Stimulated activated CD8-positive, alpha-beta memory T cell treated with anti-CD3 and anti-CD28 coated beads, Interleukin-15, amount 100 ng/mL, for 1 hour (primary cell): ENCODE data around the gene SUV39H2.
"Not testable (repeated sequence)": the region's sequence is repeated elsewhere in the genome, so short reads cannot be mapped to it uniquely, and the experiment has no call there.

Experiments
- DNase-seq: peaks from one replicate; pipeline ENCODE4 v3.0.0-alpha.2; 2020; ENCODE audit warnings: low read depth

Gene SUV39H2

GRCh38 chr10:14936584-14936983 is 57.9 kb downstream of the SUV39H2 start:
- no peak for DNase-seq

GRCh38 chr10:14938971-14939370 is 60.3 kb downstream of the SUV39H2 start:
- DNase-seq = not testable (repeated sequence)

- DNase-seq = not testable (repeated sequence)
These were observed 63.7 kb downstream of the SUV39H2 start for GRCh38 chr10:14942147-14942949.

- DNase-seq = not testable (repeated sequence)
These were observed 64.3 kb downstream of the SUV39H2 start for GRCh38 chr10:14942950-14943338.

GRCh38 chr10:14945108-14945507 is 66.4 kb downstream of the SUV39H2 start:
- DNase-seq = no peak

- DNase-seq = no peak
These were observed 68.6 kb downstream of the SUV39H2 start for GRCh38 chr10:14947268-14947667.

- no peak for DNase-seq
These were observed 70.6 kb downstream of the SUV39H2 start for GRCh38 chr10:14949291-14949690.

GRCh38 chr10:14952851-14953423 is 74.3 kb downstream of the SUV39H2 start:
- DNase-seq = no peak

GRCh38 chr10:14953424-14954000 is 74.8 kb downstream of the SUV39H2 start:
- DNase-seq = no peak
